D721Med (cell line): ENCODE measurements around the gene DNAI4.
"Not testable (repeated sequence)": the region's sequence is repeated elsewhere in the genome, so short reads cannot be mapped to it uniquely, and the experiment has no call there.

Experiments used
- DNase-seq: peaks from one replicate; pipeline ENCODE4 v3.0.0; 2011; ENCODE audit warnings: low spot score; ENCODE audit not compliant: insufficient read length
- FAIRE-seq: peaks from 2 replicates; lab custom pipeline; 2011; peaks lifted over from hg19 to GRCh38; lab: Jason Lieb, UNC
- TF ChIP-seq, protein P1 (sequence below): IDR thresholded peaks from 2 replicates; pipeline ENCODE4 v1.5.1; 2012; ENCODE audit warnings: mild to moderate bottlenecking, control low read depth; ENCODE audit not compliant: insufficient read depth; ENCODE audit errors: missing control alignments

The DNAI4 gene

GRCh38 chr1:66834926-66835325 is 89.7 kb downstream of the DNAI4 start:
- TF ChIP-seq, protein P1, sequence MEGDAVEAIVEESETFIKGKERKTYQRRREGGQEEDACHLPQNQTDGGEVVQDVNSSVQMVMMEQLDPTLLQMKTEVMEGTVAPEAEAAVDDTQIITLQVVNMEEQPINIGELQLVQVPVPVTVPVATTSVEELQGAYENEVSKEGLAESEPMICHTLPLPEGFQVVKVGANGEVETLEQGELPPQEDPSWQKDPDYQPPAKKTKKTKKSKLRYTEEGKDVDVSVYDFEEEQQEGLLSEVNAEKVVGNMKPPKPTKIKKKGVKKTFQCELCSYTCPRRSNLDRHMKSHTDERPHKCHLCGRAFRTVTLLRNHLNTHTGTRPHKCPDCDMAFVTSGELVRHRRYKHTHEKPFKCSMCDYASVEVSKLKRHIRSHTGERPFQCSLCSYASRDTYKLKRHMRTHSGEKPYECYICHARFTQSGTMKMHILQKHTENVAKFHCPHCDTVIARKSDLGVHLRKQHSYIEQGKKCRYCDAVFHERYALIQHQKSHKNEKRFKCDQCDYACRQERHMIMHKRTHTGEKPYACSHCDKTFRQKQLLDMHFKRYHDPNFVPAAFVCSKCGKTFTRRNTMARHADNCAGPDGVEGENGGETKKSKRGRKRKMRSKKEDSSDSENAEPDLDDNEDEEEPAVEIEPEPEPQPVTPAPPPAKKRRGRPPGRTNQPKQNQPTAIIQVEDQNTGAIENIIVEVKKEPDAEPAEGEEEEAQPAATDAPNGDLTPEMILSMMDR = no peak
- FAIRE-seq = no peak
- DNase-seq = no peak

DNA sequence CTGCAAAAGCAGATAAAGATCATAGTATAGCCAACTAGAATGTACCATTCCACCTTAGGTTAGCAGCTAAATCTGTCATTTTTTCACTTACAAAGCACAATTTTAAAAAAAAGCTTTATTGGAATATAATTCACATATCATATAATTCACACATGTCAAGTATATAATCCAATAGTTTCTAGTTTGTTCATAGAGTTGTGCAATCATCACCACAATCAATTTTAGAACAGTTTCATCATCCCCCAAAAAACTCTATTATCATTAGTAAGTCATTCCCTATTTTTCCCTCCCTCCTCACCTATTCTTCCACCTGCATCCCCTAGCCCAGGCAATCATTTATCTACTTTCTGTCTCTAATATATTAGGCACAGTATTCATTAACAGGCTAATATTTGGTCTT is 91.5 kb downstream of the DNAI4 start:
- TF ChIP-seq, protein P1 = no peak
- peak; percentile 16 for FAIRE-seq
- DNase-seq = no peak

GRCh38 chr1:66831529-66832239 is 93.0 kb downstream of the DNAI4 start:
- FAIRE-seq = peak; percentile 46
- DNase-seq = no peak
- TF ChIP-seq, protein P1 = no peak

GRCh38 chr1:66824771-66825170 is 99.9 kb downstream of the DNAI4 start:
- FAIRE-seq (no peak), DNase-seq (no peak)
- TF ChIP-seq, protein P1 = no peak

DNA sequence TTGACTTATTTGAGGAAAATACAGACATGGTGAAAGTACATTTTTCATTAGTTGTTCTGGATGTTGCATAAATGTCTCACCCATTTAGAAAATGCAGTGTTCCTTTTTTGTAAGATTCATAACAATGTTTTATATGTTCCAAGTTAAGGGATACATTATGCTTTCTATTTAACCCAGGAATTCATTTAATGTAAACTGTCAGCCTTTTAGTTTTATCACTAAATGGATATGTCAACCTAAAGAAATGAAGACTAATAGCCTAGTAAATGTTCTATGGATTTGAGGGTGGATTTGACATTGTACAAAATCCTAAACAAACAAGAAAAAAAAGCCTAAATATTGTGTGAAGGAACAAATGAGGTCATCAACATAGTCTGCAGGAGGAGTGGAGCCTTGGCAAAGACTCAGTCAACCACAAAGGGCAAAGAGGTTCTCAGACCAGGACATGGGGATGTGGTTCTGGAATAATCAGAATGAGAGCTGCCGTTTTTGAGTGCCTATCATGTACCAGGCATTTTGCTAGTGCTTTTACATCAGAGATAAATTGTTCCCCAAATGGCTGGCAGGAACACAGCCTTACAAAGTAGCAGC is 114.8 kb downstream of the DNAI4 start:
- FAIRE-seq = no peak
- TF ChIP-seq, protein P1 = no peak
- DNase-seq = no peak

DNA sequence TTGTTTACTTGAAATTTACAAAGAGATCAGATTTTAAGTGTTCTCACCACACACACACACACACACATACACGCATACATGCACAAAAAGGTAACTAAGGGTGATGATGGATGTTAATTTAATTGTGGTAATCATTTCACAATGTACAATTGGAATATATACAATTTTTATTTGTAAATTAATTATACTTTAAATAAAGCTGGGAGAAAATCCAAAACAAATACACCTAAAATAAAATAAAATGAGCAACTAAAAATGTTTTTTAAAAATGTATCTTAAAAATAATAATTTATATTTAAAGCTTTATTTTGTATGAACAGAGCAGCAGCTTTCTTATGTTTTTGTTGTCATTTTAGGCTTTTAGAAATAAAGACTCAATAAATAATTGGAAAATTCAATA is 115.4 kb downstream of the DNAI4 start:
- TF ChIP-seq, protein P1 = no peak
- no peak for FAIRE-seq
- no peak for DNase-seq

DNA sequence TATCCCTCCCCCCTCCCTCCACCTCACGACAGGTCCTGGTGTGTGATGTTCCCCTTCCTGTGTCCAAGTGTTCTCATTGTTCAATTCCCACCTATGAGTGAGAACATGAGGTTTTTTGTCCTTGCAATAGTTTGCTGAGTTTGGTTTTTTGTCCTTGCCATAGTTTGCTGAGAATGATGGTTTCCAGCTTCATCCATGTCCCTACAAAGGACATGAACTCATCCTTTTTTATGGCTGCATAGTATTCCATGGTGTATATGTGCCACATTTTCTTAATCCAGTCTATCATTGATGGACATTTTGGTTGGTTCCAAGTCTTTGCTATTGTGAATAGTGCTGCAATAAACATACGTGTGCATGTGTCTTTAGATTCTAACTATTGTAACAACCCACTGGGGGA is 128.8 kb downstream of the DNAI4 start:
- DNase-seq, FAIRE-seq: not testable (repeated sequence)
